Measurements from ENCODE around the gene PPP6R1. TPM values are rescaled to one million over a fixed set of nuclear protein-coding genes. Genes with fewer than 3 reads are reported as not detected.

Gene PPP6R1
- total and polyA plus RNA-seq, 2 of the 13 experiments (the other 11 are each of a cell fraction or from before 2014, with no cell fraction given) = 25.8 to 54.0 TPM

DNA sequence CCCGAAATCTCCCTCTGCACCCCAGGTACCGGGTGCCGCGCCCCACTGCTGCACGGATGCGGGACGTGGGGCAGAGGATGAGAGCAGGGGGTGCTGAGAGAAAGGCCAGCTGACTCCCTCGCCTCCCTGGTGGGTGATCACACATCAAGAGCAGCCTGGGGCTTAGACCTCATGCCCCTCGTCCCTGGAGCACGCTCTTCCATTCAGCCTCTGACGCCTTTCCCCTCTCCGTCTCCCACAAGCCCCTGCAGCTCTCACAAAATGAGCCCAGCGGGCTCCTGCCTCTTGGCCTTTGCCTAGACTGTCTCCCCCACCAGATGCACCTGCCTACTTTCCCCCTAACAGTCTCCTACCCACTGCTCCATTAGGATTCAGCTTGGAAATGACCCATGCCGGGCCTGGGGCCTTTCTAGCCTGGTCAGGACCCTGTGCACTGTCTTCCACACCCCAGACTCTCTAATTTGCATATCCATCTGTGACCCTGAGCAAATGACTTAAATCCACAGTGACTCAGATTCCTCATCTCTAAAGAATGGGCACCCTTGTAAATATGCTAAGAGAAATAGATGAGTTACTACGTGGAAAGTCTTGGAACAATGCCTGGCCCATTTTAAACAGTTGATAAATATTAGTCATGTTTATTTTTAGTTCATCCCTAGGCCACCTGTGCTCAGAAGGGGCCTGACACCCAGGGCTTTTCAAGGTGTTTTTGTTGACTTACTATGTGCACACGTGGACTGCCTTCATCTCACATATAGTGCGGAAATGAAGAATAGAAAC, 48.9 kb downstream of the PPP6R1 start (continued):
- TF ChIP-seq CCDC6 (CRISPR knock-in tag; IDR thresholded peaks at IDR 0.05) (no peak), ZNF761 (CRISPR knock-in tag; conservative IDR thresholded peaks at IDR 0.05) (0 out of 2 replicates have a peak, but pooled peaks have one; percentile 54), IKZF4 (CRISPR knock-in tag; IDR thresholded peaks at IDR 0.05; ENCODE audit: borderline replicate concordance, low read depth, not compliant biosample characterization) (no peak), CHCHD3 (CRISPR knock-in tag; IDR thresholded peaks at IDR 0.05) (no peak; the same call in 1 of the 2 replicates), SMARCC2 (IDR thresholded peaks at IDR 0.05) (no peak), ZKSCAN8 (CRISPR knock-in tag; IDR thresholded peaks at IDR 0.05; ENCODE audit: borderline replicate concordance) (no peak), ZFY (CRISPR knock-in tag; IDR thresholded peaks at IDR 0.05) (0 out of 2 replicates have a peak, but pooled peaks have one; percentile 16), MLX (CRISPR knock-in tag; IDR thresholded peaks at IDR 0.05) (peak; percentile 70; the same call in 1 of the 2 replicates), MED13 (CRISPR knock-in tag; IDR thresholded peaks at IDR 0.05) (no peak), JDP2 (CRISPR knock-in tag; IDR thresholded peaks at IDR 0.05; ENCODE audit: borderline replicate concordance) (no peak), MZF1 (CRISPR knock-in tag; IDR thresholded peaks at IDR 0.05; ENCODE audit: borderline replicate concordance) (no peak), PAXIP1 (CRISPR knock-in tag; conservative IDR thresholded peaks at IDR 0.05) (peak; percentile 64; the same call in 1 of the 2 replicates), ZKSCAN1 (IDR thresholded peaks at IDR 0.05; ENCODE audit: low read length) (peak; percentile 96)
- TF ChIP-seq, protein P1, sequence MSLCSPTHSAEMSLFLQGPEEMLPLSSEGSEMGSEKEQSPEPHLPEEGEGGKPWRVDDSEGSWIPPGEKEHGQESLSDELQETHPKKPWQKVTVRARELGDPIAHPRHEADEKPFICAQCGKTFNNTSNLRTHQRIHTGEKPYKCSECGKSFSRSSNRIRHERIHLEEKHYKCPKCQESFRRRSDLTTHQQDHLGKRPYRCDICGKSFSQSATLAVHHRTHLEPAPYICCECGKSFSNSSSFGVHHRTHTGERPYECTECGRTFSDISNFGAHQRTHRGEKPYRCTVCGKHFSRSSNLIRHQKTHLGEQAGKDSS (CRISPR knock-in tag; IDR thresholded peaks at IDR 0.05; ENCODE audit: borderline replicate concordance, low read depth) = 0 out of 2 replicates have a peak, but pooled peaks have one; percentile 35
- TF ChIP-seq, protein P2, sequence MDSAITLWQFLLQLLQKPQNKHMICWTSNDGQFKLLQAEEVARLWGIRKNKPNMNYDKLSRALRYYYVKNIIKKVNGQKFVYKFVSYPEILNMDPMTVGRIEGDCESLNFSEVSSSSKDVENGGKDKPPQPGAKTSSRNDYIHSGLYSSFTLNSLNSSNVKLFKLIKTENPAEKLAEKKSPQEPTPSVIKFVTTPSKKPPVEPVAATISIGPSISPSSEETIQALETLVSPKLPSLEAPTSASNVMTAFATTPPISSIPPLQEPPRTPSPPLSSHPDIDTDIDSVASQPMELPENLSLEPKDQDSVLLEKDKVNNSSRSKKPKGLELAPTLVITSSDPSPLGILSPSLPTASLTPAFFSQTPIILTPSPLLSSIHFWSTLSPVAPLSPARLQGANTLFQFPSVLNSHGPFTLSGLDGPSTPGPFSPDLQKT (CRISPR knock-in tag; IDR thresholded peaks at IDR 0.05; ENCODE audit: borderline replicate concordance) = no peak
